ENCODE results near the gene TERT.
A peak's percentile ranks its signal among the peaks of the same experiment; 100 is the strongest.

The TERT gene

DNA sequence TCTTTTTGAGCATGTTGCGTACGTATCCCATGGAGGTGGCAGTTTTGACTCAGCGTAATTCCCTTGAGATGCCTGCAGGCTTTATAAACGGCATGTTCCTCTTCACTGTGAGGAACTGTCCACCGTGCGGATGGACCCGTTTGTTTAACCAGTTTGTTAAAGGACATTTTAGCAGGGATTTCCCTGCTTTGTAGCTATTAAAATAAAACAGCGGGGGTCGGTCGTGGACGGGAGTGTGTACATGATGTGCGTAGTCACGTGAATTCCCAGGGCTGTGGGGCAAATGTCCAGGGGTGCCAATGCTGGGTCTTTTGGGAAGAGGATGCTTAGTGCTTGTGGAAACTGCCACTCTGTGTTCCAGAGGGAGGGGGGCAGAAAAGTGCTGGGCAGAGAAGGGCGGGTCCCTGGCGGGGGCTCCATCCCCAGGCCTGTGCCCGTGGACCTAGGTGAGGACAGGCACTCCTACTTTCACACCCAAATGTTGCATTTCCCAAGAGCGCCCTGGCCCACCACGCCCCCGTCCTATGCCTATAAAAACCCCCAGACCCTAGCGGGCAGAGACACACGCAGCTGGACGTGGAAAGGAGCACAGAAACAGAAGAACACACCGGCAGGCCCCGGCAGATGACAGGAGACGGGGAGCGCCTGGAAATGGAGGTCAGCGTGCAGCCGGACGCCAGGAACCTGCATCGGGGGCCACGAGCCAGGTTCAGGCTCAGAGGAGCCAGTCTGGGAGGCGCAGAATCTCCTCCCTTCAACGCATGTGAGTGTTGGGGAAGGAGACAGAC is 4.0 kb upstream of the TERT start:
- H3K9me2 ChIP-seq (replicated peaks; ENCODE audit: low read depth, low read length), result no peaks in the 10 kb centered on the region
- peaks cover 16% of the 10 kb centered on the region; the same call in 1 of the 2 replicates for H3K9me3 ChIP-seq (ENCODE audit: insufficient read depth, low read depth, low read length)
- no peaks in the 10 kb centered on the region for H3K36me3 ChIP-seq (ENCODE audit: insufficient read depth, low read length)
- no peak overlapping the region for H2AFZ ChIP-seq (ENCODE audit: low read length)
- no peaks in the 10 kb centered on the region for H3F3A ChIP-seq (ENCODE audit: low read depth)
- H4K20me1 ChIP-seq (ENCODE audit: insufficient read depth, low read length, poor library complexity, severe bottlenecking), result no peaks in the 10 kb centered on the region
- H3K4me3 ChIP-seq (ENCODE audit: low read length, poor library complexity, severe bottlenecking), result no peak overlapping the region
- no peak overlapping the region for H3K4me2 ChIP-seq (ENCODE audit: low read depth, low read length, poor library complexity, severe bottlenecking)
- no peaks in the 10 kb centered on the region for H3K79me2 ChIP-seq (ENCODE audit: insufficient read depth, low read length)
- H3K4me1 ChIP-seq (ENCODE audit: insufficient read depth, low read length, poor library complexity, severe bottlenecking), result peaks cover 22% of the 10 kb centered on the region
- no peak overlapping the region for H3K9ac ChIP-seq (ENCODE audit: low read depth, low read length, poor library complexity, severe bottlenecking)
- no peak for TF ChIP-seq EZH2phosphoT487 (IDR thresholded peaks at IDR 0.05; ENCODE audit: borderline replicate concordance)
- H3K27me3 ChIP-seq (ENCODE audit: insufficient read depth, low read length, poor library complexity, severe bottlenecking), result no peaks in the 10 kb centered on the region

DNA sequence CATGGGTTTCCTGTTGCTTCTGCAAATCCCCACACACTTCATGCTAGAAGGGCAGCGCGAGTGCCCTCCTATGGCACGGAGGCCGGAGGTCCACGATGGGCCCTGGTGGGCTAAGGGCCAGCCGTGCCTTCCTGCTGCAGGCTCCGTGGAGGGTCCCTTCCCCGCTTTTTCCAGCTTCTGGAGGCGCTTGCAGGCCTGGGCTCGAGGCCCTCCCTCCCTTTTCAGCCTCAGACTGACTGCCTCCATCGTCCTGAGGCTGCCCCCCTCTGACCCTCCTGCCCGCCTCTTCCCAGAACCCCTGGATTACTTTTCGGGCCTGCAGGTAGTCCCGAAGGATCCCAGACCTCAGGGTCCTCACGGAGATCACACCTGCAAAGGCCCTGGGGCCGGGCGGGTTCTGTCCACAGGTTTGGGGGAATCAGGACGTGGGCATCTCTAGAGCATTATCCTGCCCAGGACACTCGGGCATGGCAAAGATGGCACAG is 3.2 kb upstream of the TERT start:
- H2AFZ ChIP-seq (ENCODE audit: low read length), result no peak overlapping the region
- peaks cover 22% of the 10 kb centered on the region for H3K4me1 ChIP-seq (ENCODE audit: insufficient read depth, low read length, poor library complexity, severe bottlenecking)
- H3K36me3 ChIP-seq (ENCODE audit: insufficient read depth, low read length), result no peaks in the 10 kb centered on the region
- H3K9ac ChIP-seq (ENCODE audit: low read depth, low read length, poor library complexity, severe bottlenecking), result no peak overlapping the region
- no peak overlapping the region for H3K4me3 ChIP-seq (ENCODE audit: low read length, poor library complexity, severe bottlenecking)
- H4K20me1 ChIP-seq (ENCODE audit: insufficient read depth, low read length, poor library complexity, severe bottlenecking), result no peaks in the 10 kb centered on the region
- H3K9me3 ChIP-seq (ENCODE audit: insufficient read depth, low read depth, low read length), result peaks cover 9% of the 10 kb centered on the region; the same call in 1 of the 2 replicates
- no peaks in the 10 kb centered on the region for H3F3A ChIP-seq (ENCODE audit: low read depth)
- H3K9me2 ChIP-seq (replicated peaks; ENCODE audit: low read depth, low read length), result no peaks in the 10 kb centered on the region
- TF ChIP-seq EZH2phosphoT487 (IDR thresholded peaks at IDR 0.05; ENCODE audit: borderline replicate concordance), result no peak
- TF ChIP-seq, protein P1, sequence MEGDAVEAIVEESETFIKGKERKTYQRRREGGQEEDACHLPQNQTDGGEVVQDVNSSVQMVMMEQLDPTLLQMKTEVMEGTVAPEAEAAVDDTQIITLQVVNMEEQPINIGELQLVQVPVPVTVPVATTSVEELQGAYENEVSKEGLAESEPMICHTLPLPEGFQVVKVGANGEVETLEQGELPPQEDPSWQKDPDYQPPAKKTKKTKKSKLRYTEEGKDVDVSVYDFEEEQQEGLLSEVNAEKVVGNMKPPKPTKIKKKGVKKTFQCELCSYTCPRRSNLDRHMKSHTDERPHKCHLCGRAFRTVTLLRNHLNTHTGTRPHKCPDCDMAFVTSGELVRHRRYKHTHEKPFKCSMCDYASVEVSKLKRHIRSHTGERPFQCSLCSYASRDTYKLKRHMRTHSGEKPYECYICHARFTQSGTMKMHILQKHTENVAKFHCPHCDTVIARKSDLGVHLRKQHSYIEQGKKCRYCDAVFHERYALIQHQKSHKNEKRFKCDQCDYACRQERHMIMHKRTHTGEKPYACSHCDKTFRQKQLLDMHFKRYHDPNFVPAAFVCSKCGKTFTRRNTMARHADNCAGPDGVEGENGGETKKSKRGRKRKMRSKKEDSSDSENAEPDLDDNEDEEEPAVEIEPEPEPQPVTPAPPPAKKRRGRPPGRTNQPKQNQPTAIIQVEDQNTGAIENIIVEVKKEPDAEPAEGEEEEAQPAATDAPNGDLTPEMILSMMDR (conservative IDR thresholded peaks at IDR 0.05; ENCODE audit: low read length), result no peak
- H3K79me2 ChIP-seq (ENCODE audit: insufficient read depth, low read length), result peaks cover 2% of the 10 kb centered on the region; the same call in 1 of the 2 replicates
- no peaks in the 10 kb centered on the region for H3K27me3 ChIP-seq (ENCODE audit: insufficient read depth, low read length, poor library complexity, severe bottlenecking)
- no peak overlapping the region for H3K4me2 ChIP-seq (ENCODE audit: low read depth, low read length, poor library complexity, severe bottlenecking)

DNA sequence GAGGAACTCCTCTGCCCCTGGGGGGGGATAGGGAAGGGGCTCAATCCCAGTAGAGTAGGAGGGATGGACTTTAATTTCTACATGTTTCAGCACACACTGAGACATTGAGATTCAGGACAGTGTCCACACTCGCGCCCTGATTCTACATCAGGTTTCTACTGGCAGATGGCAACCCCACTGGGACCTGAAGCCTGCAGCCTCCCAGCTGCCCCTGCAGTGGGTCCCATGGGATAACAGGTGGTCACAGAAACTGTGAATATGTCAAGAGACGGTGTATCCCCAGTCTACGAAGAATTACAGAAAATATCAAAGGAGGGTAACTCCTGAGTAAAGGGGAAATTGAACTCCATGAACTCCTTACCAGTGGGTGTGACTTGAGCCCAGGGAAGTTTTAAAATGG is 2.4 kb upstream of the TERT start:
- Histone ChIP-seq H3K36me3 (ENCODE audit: insufficient read depth, low read length) (no peaks in the 10 kb centered on the region), H4K20me1 (ENCODE audit: insufficient read depth, low read length, poor library complexity, severe bottlenecking) (no peaks in the 10 kb centered on the region), H3F3A (ENCODE audit: low read depth) (no peaks in the 10 kb centered on the region), H3K4me2 (ENCODE audit: low read depth, low read length, poor library complexity, severe bottlenecking) (no peak overlapping the region), H2AFZ (ENCODE audit: low read length) (0 out of 2 replicates have a peak overlapping the region, but pooled peaks have one; percentile 55), H3K9me2 (replicated peaks; ENCODE audit: low read depth, low read length) (no peaks in the 10 kb centered on the region), H3K9ac (ENCODE audit: low read depth, low read length, poor library complexity, severe bottlenecking) (no peak overlapping the region), H3K27me3 (ENCODE audit: insufficient read depth, low read length, poor library complexity, severe bottlenecking) (no peaks in the 10 kb centered on the region), H3K4me1 (ENCODE audit: insufficient read depth, low read length, poor library complexity, severe bottlenecking) (peaks cover 23% of the 10 kb centered on the region), H3K4me3 (ENCODE audit: low read length, poor library complexity, severe bottlenecking) (no peak overlapping the region), H3K79me2 (ENCODE audit: insufficient read depth, low read length) (peaks cover 5% of the 10 kb centered on the region; the same call in 1 of the 2 replicates), H3K9me3 (ENCODE audit: insufficient read depth, low read depth, low read length) (peaks cover 1% of the 10 kb centered on the region; the same call in 1 of the 2 replicates)
- TF ChIP-seq EZH2phosphoT487 (IDR thresholded peaks at IDR 0.05; ENCODE audit: borderline replicate concordance), result no peak
- TF ChIP-seq, protein P1 (conservative IDR thresholded peaks at IDR 0.05; ENCODE audit: low read length), result no peak
